Right forelimb (tissue), 1 donor: Measurements from ENCODE around the gene BLACAT1.
"Not testable (repeated sequence)": the region's sequence is repeated elsewhere in the genome, so short reads cannot be mapped to it uniquely, and the experiment has no call there.

Source experiments
- DNase-seq: peaks from one replicate; pipeline ENCODE4 v3.0.0-alpha.2; 2018

Gene BLACAT1

DNA sequence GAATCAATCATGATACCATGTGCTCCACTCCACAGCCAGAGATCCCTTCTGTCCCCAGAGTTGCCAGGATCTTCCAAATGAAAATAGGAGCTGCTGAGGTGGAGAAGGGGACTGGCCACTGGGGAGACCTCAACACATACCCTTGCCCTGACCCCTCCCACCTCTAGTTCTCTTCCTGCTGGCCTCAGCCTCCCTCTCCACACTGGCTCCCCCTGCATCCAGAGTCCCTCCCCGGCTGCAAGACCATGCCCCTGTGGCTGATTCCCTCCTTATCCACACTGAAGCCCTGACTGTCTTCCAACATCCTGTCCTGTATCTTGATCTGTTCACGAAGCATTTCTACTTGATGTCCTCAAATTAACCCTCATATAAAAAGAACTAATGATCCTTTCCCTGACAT is 27.5 kb upstream of the BLACAT1 start:
- DNase-seq = no peak

DNA sequence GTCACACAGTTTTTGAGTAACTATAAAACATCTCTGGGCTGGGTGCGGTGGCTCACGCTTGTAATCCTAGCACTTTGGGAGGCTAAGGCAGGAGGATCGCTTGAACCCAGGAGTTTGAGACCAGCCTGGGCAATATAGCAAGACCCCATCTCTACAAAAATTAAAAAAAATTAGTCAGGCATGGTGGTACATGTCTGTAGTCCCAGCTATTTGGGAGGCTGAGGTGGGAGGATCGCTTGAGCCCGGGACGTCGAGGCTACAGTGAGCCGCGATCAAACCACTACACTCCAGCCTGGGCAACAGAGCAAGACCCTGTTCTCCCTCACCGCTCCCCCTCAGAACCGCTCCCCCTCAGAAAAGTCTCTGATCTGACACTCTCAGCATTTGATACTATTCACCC is 26.7 kb upstream of the BLACAT1 start:
- not testable (repeated sequence) for DNase-seq

DNA sequence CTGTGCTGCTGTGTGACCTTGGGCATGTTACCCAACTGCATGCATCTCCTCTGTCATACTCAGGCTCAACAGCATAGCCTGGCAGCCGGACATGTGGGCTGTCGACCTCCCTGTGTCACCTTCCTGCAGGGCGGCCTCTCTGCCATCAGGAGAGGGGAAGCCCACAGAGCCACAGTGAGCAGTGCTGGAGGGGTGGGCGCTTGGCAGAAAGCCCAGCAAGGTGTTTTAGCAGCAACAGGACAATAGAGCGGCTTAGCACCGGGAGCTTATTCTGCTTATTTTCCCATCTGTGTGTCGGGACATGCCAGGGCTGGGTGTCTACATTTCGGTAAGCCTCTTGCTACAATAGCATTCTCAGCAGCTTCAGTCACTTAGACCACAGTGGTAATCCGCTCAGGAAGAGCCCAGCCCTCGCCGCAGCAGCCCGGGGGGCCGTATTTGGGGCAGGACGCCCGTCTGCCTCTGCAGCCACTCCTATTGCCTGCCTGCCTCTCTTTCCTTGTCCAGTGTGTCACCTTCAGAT is 25.8 kb upstream of the BLACAT1 start:
- no peak for DNase-seq

DNA sequence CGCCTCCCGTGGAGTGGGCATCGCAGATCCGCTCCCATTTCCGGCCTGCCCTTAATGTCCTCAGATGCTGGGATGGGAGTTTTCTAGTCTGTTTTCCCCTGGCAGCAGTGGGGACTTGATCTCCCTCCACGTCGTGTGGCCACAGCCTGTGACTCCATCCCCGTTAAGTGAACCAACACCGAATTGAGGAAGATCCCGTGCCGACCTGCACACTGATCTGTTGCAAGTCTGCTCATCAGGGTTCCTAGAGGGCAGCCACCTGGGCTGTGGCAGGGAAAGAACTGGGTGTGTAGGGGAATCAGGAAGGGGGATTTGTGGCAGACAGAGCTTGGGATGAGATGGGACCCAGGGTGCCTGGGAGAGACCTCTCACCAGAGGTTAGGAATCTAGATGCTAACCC is 25.4 kb upstream of the BLACAT1 start:
- DNase-seq = no peak

DNA sequence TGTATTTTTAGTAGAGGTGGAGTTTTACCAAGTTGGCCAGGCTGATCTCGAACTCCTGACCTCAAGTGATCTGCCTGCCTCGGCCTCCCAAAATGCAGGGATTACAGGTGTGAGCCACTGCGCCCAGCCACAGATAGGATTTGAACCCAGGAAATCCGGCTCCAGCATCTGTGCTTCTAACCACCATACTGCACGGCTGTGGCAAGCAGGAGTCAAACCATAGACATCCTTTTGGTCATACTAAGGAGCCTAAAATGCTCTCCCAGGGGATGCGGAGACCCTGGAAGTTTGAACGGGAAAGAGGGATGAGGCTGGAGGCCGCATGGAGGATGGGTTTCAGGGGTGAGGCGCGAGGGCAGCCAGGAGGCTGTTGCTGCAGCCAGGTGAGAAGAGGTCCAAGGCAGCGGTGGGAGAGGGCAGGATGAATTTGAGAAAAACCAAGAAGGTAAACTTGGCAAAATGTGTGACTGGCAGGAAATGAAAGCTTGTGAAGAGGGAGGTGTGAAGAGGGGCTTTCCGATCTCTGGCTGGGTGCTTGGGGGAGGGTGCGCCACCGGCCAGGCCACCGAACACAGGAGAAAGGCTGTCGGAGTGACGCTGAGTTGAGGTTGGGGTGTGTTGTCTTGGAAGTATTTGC is 24.6 kb upstream of the BLACAT1 start:
- DNase-seq = no peak

DNA sequence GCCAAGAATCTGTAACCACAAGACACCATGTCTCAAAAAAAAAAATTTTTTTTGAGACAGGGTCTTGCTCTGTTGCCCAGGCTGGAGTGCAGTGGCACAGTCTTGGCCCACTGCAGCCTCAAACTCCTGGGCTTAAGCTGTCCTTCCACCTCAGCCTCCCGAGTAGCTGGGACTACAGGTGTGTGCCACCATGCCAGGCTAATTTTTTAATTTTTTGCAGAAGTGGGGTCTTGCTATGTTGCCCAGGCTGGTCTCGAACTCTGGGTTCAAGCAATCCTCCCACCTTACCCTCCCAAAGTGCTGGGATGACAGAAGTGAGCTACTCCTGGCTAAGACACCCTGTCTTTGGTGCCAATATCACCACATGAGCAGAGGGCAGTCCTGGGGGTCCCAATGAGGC is 23.1 kb upstream of the BLACAT1 start:
- not testable (repeated sequence) for DNase-seq

DNA sequence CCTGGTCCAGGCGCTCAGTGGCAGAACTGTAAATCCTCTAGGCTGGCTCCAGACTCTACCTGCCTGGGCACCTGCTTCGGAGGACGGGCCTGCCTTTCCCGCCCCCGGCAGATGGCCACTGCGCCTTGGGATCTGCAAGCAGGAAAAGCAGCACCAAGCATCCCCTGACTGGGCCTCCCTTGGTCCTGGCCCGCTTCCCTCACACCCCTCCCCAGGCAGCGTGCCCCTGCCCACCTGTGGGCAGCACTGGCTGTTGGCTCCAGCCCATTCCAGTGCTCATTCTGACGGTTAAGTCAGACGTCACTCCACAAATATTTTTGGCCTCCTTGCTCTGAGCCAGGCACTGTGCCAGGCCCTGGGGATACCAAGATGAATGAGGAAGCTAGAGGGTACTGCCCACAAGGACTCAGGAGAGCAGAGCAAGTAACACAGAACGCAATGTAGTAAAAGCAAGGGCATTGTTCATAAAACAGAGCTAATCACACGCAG is 22.0 kb upstream of the BLACAT1 start:
- peak; percentile 59 for DNase-seq

DNA sequence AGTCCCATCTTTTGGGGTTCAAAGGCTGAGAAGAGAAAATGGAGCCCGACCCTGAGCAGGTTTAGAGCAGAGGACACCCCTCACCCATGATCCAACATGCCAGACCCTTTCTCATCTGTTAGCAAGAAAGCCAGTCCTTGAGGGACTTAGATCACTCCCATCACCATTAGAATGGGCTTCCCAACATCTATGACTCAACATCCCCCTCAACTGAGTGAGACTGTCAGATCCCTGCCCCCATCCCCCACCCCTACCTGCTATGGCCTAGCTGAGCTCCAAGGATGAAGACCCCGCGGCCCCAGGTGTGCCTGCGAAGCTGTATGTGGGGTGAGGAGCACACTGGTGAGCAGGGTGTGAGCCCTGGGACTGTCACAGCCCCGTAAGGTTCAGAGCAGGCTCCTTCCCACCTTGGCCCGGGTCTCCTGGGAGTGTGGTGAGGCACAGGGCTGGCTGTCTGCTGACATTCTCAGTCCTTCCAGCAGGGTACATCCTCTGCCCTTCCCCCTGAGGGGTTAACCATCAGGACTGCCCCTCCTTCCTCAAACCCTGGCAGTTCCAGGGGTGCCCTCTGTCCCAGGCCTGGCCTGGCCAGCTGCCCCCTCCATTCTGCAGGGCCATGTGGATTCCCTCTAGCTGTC is 21.4 kb upstream of the BLACAT1 start:
- DNase-seq = no peak

DNA sequence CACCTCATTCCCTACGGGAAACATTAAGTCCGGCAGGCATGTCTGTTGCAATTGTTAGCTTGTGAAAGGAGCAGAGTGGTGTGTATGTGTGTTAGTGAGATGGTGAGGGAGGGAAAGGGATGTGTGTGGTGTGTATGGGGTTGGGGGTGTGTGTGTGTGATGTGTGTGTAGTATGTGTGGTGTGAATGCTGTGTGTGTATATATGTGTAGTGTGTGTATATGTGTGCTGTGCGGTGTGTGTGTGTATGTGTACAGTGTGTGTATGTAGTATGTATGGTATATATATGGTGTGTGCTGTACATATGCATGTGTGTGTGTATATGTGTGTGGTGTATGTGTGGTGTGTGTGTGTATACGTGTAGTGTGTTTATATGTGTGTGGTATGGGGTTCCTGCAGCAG is 20.8 kb upstream of the BLACAT1 start:
- no peak for DNase-seq

DNA sequence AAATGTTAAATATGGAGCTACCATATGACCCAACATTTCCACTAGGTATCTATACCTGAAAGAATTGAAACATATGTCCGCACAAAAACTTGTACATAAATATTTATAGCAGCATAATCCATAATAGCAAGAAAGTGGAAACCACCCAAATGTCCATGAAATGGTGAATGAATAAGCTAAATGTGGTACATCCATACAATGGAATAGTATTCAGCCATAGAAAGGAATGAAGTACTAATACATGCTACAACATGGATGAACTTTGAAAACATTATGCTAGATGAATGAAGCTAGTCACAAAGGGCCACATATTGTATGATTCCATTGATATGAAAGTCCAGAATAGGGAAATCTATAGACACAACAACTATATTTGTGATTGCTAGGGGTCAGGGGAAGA is 20.0 kb upstream of the BLACAT1 start:
- no peak for DNase-seq

DNA sequence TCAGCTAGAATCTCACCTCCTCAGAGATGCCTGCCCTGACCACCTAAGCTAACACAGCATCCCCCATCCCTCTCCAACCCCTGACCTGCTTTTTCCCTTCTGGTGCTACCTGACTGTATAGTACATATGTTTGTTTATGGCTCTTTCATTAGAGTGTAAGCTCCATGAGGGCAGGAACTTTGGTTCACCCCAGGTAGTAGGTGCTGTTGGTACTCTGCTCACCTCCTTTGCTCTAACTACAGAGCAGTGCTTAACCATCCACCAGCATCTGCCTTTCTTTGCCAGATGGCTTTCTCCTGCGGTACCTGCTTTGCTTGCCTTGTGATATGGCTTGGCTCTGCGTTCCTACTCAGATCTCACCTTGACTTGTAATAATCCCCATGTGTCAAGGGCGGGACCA is 18.7 kb upstream of the BLACAT1 start:
- no peak for DNase-seq

DNA sequence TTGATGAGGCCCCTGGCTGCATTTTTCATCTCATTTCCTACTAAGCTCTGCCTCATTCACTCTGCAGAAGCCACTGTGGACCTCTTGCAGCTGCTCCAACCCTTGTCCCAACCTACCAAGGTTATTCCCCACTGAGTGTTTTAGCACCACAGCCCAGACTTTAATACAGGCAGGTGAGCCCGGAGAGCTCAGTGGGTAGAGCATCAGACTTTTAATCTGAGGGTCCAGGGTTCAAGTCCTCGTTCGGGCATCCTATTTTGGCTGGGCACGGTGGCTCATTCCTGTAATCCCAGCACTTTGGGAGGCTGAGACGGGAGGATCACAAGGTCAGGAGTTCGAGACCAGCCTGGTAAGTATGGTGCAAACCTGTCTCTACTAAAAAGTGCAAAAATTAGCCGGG is 18.1 kb upstream of the BLACAT1 start:
- no peak for DNase-seq

DNA sequence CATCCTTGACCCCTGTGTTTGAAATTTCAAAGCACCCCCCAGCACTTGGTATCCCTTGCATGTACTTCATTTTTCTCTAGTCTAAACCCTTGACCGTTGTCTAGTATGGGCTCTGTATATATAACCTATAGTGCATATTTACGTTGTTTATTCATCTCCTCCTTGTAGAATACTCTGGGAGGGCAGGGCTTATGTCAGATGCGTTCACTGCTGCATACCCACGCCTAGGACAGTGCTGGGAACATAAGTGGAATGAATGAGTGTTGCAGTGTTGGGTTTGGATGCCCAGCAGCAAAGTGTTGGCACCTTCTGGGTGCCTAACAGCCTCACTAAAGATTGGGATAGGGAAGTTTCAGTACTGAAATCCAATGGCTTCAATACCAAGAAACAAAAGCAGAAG is 17.6 kb upstream of the BLACAT1 start:
- DNase-seq = no peak

DNA sequence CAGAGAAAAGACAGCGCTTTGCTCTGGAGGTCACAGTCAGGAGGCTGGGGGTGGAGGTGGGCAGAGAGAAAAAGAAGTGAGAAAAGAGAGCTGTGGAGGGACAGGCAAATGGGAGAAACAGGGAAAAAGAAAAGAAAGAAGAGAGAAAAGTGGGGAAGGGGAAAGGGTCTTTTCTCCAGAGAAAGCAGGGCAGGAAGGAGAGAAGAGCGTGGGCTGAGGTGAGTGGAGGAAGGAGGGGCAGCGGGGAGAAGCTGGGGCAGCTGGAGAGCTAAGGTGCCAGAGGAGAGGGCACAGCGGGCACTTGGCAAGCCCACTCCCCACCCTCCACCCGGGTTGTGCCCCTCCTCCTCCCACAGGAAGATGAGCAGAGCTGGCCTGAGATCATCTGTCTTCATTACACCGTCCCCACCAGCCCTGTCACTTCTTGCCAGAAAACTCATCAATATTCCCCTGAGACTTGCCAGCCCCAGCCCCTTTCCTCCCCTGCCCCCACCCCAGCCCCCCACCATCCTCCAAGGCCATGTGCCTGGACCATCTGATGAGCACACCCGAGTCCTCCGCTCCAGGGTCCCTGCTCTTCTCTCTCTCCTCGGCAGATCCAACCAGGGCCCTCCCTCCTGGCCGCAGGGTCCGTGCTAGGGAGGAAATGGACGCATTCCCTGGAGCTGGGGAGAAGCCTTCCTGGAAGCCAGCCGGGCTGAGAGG is 17.0 kb upstream of the BLACAT1 start:
- no peak for DNase-seq

DNA sequence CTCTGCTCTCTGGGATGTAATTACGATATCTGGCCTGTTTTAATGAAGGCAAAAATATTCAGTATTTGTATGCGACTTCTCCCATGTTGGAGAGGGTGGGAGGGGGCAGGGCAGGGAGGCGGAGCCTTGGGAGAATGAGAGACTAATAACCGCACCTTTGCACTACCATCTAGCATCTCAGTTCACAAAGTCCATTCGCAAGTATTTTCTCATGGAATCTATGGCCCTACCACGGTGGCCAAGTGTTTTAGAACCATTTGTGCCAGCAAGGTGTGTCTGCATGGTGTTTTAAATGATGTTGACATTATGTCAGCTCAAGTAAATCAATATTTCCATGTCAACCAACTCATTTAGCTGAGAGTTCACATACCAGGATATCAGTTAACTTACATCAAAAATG is 14.3 kb upstream of the BLACAT1 start:
- no peak for DNase-seq

DNA sequence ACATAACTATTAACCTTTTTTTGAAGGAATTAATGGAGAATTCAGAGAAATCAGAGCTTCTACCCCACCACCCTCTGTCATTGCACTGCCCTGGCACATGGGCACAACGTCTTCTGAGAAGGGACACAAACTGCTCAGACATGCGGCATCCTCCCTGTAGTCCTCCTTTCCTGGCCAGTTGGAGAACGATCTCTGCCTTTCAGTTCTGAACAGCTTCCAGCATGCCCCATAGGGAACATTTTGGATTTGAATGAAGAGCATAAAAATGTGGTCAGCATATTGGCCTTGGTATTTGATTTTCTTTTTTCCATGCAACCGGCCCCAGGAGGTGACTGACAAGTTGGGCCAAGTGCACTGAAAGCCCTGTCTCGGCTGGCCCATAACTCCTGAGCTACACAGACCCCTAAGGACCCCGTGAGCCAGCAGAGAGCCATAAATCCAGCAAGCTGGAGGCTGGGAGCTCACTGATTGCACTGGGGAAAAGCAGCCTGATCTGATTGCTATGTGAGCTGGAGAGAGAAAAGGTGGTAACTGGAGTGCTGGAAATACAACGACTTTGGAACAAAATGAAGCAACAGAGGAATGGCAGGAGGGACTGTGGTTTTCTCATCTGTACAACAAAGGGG is 10.9 kb upstream of the BLACAT1 start:
- DNase-seq = no peak

DNA sequence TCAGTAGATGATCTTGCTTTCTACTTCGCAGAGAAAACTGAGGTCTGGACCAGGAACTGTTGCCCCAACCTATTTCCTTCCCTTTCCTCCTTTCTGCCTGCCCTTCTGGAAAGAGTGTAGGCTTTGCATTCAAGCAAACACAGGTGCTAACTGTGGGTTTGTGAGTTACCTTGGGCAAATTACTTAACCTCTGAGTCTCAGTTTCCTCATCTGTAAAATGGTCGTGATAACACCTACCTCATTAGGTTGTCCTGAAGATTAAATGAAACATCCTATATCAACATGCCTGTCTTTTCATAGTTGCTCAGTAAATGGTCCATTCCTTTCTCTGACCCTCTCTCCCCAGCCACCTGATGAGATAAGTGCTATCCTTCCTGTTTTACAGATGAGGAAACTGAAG is 9.5 kb upstream of the BLACAT1 start:
- DNase-seq = no peak

DNA sequence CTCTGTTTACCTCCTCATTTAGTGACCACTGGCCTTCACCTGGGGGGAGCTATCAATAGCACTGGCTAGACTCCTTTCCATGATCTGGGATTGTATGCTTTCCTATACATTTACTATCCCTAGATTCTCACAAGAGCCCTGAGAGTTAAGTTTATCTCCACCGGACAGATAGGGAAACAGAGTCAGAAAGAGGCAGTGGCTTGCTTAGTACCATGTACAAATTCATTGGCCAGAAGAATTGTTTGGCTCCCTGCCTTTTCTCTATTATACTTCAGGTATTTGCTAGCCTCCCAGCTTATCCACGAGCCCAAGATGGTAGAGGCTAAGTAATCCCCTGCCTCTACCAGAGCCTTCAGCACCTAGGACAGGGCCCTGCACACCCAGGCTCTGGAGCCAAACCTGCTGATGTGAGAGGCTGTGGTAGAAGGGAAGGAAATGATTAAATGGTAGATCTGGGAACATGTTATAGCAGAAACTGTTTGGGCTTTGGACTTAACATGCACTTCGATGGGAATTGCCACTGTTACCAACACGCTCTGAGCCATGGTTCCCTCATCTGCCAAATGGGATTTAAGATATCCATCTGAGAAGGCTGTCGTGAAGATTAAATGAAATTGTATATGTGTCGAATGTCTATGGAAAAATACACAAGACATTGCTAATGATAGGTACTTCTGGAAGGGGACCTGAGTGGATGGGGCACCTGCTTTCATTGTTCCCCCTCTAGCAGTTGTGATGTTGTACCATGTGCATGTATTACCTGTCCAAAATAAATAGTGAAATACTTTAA is 3.1 kb upstream of the BLACAT1 start:
- peak; percentile 72 for DNase-seq

DNA sequence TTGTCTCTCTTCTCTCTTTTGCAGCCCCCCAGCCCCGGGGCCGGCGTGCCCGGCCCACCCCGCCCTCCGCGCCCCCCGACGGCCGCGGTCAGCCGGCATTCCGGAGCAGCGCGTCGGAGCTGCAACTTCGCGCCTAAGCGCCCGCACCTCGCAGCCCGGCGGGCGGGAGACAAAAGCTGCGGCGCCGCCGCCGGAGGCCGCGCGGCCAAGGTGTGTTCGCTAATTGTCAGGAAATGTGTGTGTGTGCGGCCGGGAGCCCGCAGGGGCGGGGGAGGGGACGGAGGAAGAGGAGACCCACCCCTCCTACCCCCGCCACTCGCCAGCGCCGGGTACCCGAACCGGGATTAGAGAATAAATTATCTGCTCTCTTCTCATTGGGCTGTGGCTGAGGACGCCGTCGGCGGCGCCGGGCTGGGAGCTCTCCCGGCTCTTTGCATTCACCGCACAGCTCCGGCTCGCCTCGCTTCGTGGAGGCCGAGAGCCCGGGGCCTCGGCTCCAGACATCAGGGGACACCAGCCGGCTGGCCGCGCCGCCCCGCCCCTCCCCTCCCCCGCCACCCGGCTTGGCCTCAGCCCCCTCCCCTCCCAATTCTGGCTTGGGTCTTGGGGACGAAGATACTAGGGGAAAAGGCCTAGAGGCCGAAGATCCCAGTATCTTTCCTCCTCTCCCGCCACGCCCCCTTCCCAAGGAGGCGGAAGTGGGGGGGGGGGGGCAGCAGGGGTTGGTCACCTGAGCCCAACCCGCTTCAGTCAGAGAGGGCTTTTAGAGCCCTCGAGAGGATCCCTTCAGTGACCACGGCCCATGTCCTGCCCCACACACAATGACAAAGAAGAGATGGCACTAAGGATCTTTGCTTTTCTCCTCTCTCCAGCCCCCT is 1.3 kb upstream of the BLACAT1 start:
- no peak for DNase-seq

DNA sequence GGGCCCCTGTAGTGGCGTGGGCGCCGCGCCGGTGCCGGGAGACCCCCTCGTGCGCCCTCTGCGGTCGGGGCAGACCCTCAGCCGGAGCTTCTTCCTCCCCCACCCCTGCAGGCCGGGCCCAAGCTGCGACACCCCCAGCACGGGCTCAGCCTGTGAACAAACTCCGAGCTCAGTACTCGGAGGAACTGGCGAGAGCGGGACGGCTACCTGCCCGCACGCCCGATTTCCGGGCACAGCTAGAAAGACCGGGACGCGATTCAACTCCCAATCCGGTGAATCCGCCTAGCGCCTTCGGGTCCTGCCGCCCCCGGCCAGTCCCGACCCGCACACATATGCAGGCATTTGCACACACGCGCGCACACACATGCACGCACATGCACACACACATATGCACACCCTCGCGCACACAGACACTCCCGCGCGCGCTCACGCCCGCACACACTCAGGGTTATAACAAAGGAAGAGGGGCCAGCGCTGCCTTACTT is 580 bp upstream of the BLACAT1 start:
- no peak for DNase-seq

DNA sequence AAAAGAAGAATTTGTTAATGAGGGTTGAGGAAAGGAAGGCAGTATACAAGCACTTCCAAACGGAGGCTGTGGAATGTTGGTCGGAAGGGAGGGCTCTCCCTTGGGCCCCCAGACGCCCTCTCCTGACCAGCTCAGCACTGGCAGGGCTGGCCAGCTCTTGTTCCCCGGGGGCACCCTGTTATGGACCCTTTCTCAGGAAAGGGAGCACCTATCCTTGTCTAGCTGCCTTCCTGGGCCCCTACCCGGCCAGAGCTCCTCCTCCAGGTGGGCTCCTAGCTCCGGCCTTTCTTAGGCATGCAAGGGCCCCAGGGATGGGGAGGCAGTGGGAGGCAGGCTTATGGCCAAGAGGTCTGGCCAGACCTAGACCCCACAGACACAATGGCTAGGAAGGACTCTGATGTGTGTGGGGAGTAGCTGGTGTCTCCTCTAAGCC is 926 bp downstream of the BLACAT1 start:
- DNase-seq = no peak
